ENCODE measurements around the gene BTBD7.

The BTBD7 gene

DNA sequence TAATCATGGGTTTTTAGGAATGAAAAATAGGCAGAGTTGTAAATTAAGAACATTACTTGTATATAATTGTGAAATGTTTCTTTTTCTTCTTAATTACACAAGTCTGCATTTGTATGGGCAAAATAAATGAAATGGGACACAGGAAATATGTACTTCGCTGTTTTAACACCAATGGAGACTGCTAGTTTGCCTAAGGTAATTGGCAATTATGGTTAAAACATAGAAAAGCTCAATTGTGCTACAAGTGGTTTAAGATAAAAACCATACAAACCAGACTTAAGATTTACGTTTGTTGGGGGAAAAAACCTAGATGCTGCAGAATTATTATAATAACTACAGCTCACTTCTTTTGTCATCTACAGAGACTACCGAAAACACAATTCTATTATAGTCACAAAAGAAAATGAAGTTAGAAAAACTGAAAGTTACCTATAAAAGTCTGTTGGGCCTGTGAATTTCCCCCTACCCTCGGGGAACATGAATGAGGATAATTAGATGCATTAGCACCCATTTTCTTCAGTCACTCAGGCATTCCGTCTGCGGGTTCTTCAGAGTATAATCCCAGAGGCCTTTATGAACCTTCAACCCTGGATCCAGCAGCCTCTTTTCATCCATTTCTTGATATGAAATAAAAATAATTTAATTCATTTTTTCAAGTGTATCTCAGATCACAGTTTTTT lies 37.2 kb downstream of the BTBD7 start:
- H3K4me3 ChIP-seq (ENCODE audit: low read length): no peak overlapping the region
- H3K27ac ChIP-seq (ENCODE audit: low read length): no peak overlapping the region
- no peaks in the 10 kb centered on the region for H3K27me3 ChIP-seq (ENCODE audit: insufficient read depth, low read length)
- no peak overlapping the region for H3K9ac ChIP-seq (ENCODE audit: low read depth, low read length)
- H3K4me1 ChIP-seq (ENCODE audit: insufficient read depth, low read length): peaks cover 4% of the 10 kb centered on the region
- H3K9me3 ChIP-seq (ENCODE audit: insufficient read depth, low read depth, low read length): no peaks in the 10 kb centered on the region
- H3K36me3 ChIP-seq (ENCODE audit: insufficient read depth, low read depth, low read length): peaks cover 16% of the 10 kb centered on the region

DNA sequence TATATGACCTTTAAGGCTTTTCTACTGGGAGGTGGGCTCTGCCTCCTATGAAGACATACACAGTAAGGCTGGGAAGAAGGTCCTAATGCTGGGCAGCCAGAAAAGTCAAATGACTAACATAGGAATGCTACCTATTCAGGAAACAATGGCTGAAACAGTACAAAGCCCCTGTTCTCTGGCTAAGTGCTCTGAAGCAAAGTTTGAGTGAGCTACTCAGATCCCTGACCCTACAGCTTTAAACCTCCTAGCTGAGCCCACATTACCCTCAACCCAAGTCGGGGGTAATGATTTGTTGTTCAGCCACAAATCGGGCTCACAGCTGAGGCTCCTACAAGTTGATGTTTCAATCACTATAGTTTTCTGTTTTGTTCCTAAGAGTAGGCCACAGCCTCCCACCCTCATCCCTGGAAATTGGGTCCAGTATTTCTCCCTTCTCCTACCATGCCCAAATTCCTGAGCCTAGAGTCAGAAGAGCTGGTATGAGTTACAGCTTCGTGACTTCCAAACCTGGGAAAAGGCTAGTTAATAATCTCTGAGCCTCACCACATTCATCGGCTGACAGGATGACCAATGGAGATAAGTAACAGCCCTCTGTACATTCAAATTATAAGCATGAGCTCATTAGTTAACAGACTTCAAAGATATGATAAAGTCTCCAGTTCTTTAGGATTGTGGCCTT lies 46.5 kb downstream of the BTBD7 start:
- Histone ChIP-seq H3K36me3 (ENCODE audit: insufficient read depth, low read depth, low read length) (peaks cover 18% of the 10 kb centered on the region), H3K4me1 (ENCODE audit: insufficient read depth, low read length) (no peaks in the 10 kb centered on the region), H3K9me3 (ENCODE audit: insufficient read depth, low read depth, low read length) (no peaks in the 10 kb centered on the region), H3K27me3 (ENCODE audit: insufficient read depth, low read length) (no peaks in the 10 kb centered on the region), H3K27ac (ENCODE audit: low read length) (no peak overlapping the region), H3K4me3 (ENCODE audit: low read length) (no peak overlapping the region), H3K9ac (ENCODE audit: low read depth, low read length) (no peak overlapping the region)

DNA sequence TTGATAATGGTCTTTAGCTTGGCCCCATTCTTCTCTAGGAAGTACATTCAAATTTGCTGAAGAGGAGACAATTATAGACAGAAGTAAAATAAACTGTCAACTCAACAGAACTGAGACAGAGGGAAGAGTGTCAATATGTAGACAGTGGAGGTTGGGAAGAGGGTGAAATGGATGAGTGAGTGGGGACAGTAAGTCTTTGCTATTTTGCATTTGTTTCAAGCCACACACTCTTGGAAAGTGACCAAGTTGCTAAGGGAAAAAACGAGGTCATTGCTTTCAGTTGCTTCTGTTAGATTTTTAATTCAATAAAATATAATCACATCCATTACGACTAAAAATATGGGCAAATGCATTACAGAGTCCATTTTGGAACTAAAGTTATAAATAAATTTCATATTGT lies 47.8 kb downstream of the BTBD7 start:
- Histone ChIP-seq H3K4me3 (ENCODE audit: low read length) (no peak overlapping the region), H3K9ac (ENCODE audit: low read depth, low read length) (no peak overlapping the region), H3K9me3 (ENCODE audit: insufficient read depth, low read depth, low read length) (no peaks in the 10 kb centered on the region), H3K27me3 (ENCODE audit: insufficient read depth, low read length) (no peaks in the 10 kb centered on the region), H3K27ac (ENCODE audit: low read length) (no peak overlapping the region), H3K36me3 (ENCODE audit: insufficient read depth, low read depth, low read length) (peaks cover 18% of the 10 kb centered on the region), H3K4me1 (ENCODE audit: insufficient read depth, low read length) (no peaks in the 10 kb centered on the region)

DNA sequence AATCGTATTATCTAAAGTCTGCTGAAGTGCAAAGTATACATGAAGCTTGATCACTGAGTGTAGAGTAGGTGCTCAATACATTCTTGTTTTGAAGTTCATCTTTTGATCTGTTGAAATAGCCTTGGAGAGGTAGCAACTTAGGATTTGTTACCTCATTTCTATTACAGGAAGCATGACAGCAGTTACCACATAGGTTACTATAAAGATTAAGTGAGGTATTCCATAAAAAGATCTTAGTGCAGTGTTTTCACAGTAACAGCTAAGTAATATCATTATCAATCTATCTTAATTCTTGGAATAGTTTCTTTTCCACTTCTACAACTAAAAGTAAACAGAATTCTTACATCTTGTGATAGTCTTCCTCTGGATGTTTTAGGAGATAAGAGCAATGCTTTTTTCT lies 50.9 kb downstream of the BTBD7 start:
- Histone ChIP-seq H3K27me3 (ENCODE audit: insufficient read depth, low read length) (no peaks in the 10 kb centered on the region), H3K4me1 (ENCODE audit: insufficient read depth, low read length) (peaks cover 7% of the 10 kb centered on the region; the same call in 1 of the 2 replicates), H3K9me3 (ENCODE audit: insufficient read depth, low read depth, low read length) (no peaks in the 10 kb centered on the region), H3K27ac (ENCODE audit: low read length) (no peak overlapping the region), H3K36me3 (ENCODE audit: insufficient read depth, low read depth, low read length) (0 out of 2 replicates have a peak, but pooled peaks cover 3% of the 10 kb centered on the region), H3K4me3 (ENCODE audit: low read length) (no peak overlapping the region), H3K9ac (ENCODE audit: low read depth, low read length) (no peak overlapping the region)

DNA sequence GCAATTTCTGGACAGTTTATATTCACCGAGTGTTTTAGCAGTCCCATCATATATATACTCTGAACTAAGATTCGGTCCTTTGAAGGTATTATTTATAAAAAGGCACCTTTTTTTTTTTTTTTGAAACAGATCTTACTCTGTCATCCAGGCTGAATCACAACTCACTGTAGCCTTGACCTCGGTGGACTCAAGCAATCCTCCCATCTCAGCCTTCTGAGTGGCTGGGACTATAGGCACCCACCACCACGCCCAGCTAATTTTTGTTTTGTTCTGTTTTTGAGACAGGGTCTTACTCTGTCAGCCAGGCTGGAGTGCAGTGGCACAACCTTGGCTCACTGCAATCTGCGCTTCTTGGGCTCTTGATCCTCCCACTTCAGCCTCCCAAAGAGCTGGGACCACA lies 52.1 kb downstream of the BTBD7 start:
- H3K36me3 ChIP-seq (ENCODE audit: insufficient read depth, low read depth, low read length): 0 out of 2 replicates have a peak, but pooled peaks cover 3% of the 10 kb centered on the region
- H3K4me1 ChIP-seq (ENCODE audit: insufficient read depth, low read length): peaks cover 7% of the 10 kb centered on the region; the same call in 1 of the 2 replicates
- H3K9me3 ChIP-seq (ENCODE audit: insufficient read depth, low read depth, low read length): no peaks in the 10 kb centered on the region
- H3K9ac ChIP-seq (ENCODE audit: low read depth, low read length): no peak overlapping the region
- no peaks in the 10 kb centered on the region for H3K27me3 ChIP-seq (ENCODE audit: insufficient read depth, low read length)
- no peak overlapping the region for H3K4me3 ChIP-seq (ENCODE audit: low read length)
- H3K27ac ChIP-seq (ENCODE audit: low read length): no peak overlapping the region

DNA sequence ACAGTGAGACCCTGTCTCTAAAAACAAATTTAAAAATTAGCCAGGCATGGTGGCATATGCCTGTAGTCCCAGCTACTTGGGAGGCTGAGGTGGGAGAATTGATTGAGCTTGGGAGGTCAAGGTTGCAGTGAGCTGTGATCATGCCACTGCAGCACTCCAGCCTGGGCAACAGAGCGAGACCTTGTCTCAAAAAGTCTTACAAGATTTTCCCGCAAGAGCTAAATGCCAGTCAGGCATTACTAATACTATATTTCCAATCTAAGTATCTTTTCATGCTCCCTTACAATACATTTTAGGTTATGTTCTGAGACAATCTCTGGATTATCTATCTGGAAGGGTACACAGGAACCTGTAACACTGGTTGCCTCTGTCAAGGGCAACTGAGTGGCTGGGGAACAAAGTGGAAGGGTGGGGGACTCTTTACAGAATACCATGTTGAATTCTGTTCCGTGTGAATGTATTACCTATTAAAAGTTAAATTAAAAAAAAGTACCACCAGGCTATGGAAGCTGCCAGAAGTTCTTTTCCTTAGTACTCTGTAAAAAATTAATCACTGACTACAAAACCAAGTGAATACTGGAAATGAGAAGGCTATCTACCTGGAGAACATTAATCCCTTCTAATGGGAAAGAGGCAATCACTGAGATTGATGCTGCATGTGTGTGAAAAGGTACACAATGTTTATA lies 56.7 kb downstream of the BTBD7 start:
- H3K9ac ChIP-seq (ENCODE audit: low read depth, low read length): no peak overlapping the region
- H3K9me3 ChIP-seq (ENCODE audit: insufficient read depth, low read depth, low read length): no peaks in the 10 kb centered on the region
- H3K4me3 ChIP-seq (ENCODE audit: low read length): no peak overlapping the region
- no peaks in the 10 kb centered on the region for H3K36me3 ChIP-seq (ENCODE audit: insufficient read depth, low read depth, low read length)
- no peaks in the 10 kb centered on the region for H3K27me3 ChIP-seq (ENCODE audit: insufficient read depth, low read length)
- peaks cover 7% of the 10 kb centered on the region; the same call in 1 of the 2 replicates for H3K4me1 ChIP-seq (ENCODE audit: insufficient read depth, low read length)
- no peak overlapping the region for H3K27ac ChIP-seq (ENCODE audit: low read length)

DNA sequence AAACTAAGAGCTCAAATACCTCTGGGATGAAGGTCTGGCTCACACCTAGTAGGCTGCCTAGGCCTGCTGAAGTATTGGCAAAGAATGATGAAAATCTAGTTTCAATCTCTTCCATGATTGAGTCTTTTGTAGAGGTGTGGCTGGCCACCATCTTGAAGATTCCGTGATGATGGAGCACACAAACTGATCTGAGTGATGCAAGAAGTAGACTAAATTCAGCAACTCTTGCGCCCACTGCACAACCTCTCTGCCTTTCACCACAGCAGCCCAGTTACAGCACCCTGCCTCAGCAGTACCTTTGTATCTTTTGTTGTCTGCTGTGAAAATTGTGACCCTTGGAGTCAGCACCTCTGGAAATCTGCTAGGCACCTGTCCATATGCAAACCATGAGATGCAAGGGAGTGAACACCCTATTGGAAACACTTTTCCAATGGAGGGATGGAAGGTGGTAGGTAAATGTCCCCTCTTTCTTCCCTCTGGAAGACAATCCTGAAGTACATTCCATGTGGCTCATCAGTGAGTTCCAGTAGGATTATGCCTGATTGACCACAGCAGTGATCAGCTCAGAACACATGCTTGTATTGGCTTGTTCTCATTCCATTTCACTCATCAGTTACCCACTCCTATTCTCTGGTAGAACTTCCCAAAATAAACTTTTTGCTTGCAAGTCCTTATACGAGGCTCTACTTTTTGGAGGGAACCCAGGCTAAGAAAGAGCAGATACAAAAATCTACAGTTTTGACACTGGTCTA lies 58.6 kb downstream of the BTBD7 start:
- Histone ChIP-seq H3K4me3 (ENCODE audit: low read length) (no peak overlapping the region), H3K27ac (ENCODE audit: low read length) (no peak overlapping the region), H3K27me3 (ENCODE audit: insufficient read depth, low read length) (no peaks in the 10 kb centered on the region), H3K9ac (ENCODE audit: low read depth, low read length) (no peak overlapping the region), H3K36me3 (ENCODE audit: insufficient read depth, low read depth, low read length) (no peaks in the 10 kb centered on the region), H3K9me3 (ENCODE audit: insufficient read depth, low read depth, low read length) (no peaks in the 10 kb centered on the region), H3K4me1 (ENCODE audit: insufficient read depth, low read length) (peaks cover 7% of the 10 kb centered on the region; the same call in 1 of the 2 replicates)

DNA sequence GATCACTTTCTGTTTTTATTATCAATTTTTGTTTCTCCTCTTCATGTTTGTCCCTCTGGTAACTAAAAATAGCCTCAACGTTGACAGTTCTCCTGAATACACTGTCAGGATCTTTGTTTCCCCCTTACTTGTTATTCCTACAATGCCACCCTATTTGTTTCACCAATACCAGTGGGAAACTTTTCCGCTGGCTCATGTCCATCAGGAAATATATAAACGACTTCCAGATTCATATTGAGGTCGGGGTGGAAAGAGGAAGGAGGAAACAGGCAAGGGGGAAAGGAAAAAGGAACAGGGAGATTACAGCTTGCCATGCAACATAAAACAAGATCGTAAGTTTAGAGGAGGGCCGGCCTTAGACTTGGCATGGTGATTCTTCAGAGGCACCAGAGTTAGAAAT lies 61.7 kb downstream of the BTBD7 start:
- H3K4me1 ChIP-seq (ENCODE audit: insufficient read depth, low read length): no peaks in the 10 kb centered on the region
- no peak overlapping the region for H3K27ac ChIP-seq (ENCODE audit: low read length)
- no peak overlapping the region for H3K9ac ChIP-seq (ENCODE audit: low read depth, low read length)
- H3K4me3 ChIP-seq (ENCODE audit: low read length): no peak overlapping the region
- no peaks in the 10 kb centered on the region for H3K27me3 ChIP-seq (ENCODE audit: insufficient read depth, low read length)
- no peaks in the 10 kb centered on the region for H3K9me3 ChIP-seq (ENCODE audit: insufficient read depth, low read depth, low read length)
- no peaks in the 10 kb centered on the region for H3K36me3 ChIP-seq (ENCODE audit: insufficient read depth, low read depth, low read length)

DNA sequence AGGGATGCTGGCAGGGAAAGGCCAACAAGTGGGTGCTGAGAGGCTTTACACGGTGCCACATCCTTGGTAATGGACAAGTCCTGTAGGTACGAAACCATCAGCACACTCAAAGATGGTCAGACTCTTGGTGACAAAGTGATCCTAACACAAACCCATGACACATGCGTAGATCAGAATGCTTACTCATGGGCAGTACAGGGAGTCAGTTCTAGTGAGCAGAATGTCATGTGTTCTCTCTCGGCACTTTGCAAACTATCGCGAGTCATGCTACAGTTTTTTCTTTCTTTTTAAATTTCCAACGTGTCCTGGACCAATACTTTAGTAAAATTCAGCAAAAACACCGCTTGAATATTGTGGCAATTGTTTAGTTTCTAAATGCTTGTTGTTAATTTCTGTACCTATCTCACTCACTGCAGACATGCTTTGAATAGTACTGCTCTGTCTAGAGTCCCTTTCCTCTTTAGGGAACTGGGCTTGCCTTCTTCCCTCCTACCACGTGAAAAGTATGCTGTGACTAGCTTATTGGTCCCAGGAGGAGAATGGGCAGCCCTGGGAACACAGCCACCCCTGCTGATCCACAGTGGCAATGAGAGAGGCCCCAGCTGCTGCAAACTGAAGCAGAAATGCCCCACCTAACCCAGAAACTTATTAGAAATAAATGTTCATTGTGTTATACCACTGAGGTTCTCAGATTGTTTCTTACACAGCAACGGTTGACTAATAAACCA lies 63.3 kb downstream of the BTBD7 start:
- Histone ChIP-seq H3K9ac (ENCODE audit: low read depth, low read length) (no peak overlapping the region), H3K27ac (ENCODE audit: low read length) (no peak overlapping the region), H3K27me3 (ENCODE audit: insufficient read depth, low read length) (no peaks in the 10 kb centered on the region)

DNA sequence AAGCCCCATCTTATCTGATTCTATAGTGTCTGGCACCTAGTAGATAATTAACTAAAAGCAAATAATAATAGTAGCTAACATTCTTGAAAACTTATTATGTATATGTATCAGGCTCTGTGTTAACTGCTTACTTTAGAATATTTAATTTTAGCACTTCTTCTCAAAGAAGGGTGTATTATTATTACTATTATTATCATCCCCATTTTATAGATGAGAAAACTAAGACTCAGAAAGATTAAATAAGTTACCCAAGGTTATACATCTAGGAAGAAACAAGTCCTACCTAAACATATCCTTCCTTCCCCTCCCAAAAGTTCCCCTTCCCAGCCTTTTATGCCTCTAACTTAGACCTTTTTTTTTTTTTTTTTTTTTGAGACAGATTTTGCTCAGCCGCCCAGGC lies 64.4 kb downstream of the BTBD7 start:
- H3K27me3 ChIP-seq (ENCODE audit: insufficient read depth, low read length): no peaks in the 10 kb centered on the region
- H3K9ac ChIP-seq (ENCODE audit: low read depth, low read length): no peak overlapping the region
- H3K9me3 ChIP-seq (ENCODE audit: insufficient read depth, low read depth, low read length): no peaks in the 10 kb centered on the region
- H3K27ac ChIP-seq (ENCODE audit: low read length): no peak overlapping the region
- no peaks in the 10 kb centered on the region for H3K4me1 ChIP-seq (ENCODE audit: insufficient read depth, low read length)
- no peak overlapping the region for H3K4me3 ChIP-seq (ENCODE audit: low read length)
- H3K36me3 ChIP-seq (ENCODE audit: insufficient read depth, low read depth, low read length): peaks cover 9% of the 10 kb centered on the region; the same call in 1 of the 2 replicates

More for the DNA sequence above, 63.3 kb downstream of the BTBD7 start:
- Histone ChIP-seq H3K4me3 (ENCODE audit: low read length) (no peak overlapping the region), H3K36me3 (ENCODE audit: insufficient read depth, low read depth, low read length) (no peaks in the 10 kb centered on the region), H3K4me1 (ENCODE audit: insufficient read depth, low read length) (no peaks in the 10 kb centered on the region), H3K9me3 (ENCODE audit: insufficient read depth, low read depth, low read length) (no peaks in the 10 kb centered on the region)

DNA sequence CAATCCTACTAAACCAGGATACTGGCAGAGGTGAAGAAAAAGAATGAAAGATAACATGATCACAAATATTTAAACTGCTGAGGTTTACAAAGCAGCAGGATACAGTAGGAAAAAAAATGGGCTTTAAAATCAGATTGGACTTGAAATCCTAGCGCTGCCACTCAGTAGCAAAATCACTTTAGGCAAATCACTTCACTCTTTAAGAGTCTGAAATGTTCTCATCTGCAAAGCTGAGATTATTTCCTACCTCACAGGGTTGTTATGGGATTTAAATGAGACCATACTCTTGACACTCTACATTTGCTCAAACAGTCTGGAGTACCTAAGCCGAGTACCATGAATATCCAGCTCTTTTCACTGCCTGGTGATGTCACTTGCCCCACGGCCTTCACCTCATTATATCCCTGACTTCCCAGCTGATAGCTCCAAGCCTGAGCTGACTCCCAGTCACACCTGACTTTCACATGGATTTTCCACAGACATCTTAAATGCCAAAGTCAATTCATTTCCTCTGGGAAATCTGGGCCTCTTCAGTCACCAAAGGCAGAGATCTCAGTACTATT lies 65.6 kb downstream of the BTBD7 start:
- Histone ChIP-seq H3K4me3 (ENCODE audit: low read length) (no peak overlapping the region), H3K9ac (ENCODE audit: low read depth, low read length) (no peak overlapping the region), H3K36me3 (ENCODE audit: insufficient read depth, low read depth, low read length) (peaks cover 20% of the 10 kb centered on the region), H3K27ac (ENCODE audit: low read length) (peak overlapping the region; percentile 2), H3K9me3 (ENCODE audit: insufficient read depth, low read depth, low read length) (no peaks in the 10 kb centered on the region), H3K4me1 (ENCODE audit: insufficient read depth, low read length) (no peaks in the 10 kb centered on the region), H3K27me3 (ENCODE audit: insufficient read depth, low read length) (no peaks in the 10 kb centered on the region)

All from iPS-20b (cell line).